ENCODE measurements around the gene CCL24.
"Not testable (repeated sequence)": the region's sequence is repeated elsewhere in the genome, so short reads cannot be mapped to it uniquely, and the experiment has no call there.

Gene CCL24

DNA sequence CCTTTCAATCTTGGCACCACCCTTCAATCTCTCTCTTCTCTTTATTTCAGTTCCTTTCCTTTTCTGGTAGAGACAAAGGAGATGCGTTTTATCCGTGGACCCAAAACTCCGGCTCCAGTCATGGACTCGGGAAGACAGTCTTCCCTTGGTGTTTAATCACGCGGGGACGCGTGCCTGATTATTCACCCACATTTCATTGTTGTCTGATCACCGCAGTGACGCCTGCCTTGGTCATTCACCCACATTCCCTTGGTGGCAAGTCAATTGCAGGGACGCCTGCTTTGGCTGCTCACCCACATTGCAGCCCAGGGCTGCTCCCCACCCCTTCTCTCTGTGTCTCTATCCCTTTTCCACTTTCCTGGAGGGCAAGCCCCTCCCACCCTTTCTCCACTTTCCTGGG lies 34.1 kb downstream of the CCL24 start:
- not testable (repeated sequence) for DNase-seq

DNA sequence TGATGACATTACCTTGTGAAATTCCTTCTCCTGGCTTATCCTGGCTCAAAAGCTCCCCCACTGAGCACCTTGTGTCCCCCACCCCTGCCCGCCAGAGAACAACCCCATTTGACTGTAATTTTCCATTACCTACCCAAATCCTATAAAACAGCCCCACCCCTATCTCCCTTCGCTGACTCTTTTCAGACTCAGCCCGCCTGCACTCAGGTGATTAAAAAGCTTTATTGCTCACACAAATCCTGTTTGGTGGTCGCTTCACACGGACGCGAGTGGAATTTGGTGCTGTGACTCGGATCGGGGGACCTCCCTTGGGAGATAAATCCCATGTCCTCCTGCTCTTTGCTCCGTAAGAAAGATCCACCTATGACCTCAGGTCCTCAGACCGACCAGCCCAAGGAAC lies 34.6 kb downstream of the CCL24 start:
- DNase-seq = not testable (repeated sequence)

DNA sequence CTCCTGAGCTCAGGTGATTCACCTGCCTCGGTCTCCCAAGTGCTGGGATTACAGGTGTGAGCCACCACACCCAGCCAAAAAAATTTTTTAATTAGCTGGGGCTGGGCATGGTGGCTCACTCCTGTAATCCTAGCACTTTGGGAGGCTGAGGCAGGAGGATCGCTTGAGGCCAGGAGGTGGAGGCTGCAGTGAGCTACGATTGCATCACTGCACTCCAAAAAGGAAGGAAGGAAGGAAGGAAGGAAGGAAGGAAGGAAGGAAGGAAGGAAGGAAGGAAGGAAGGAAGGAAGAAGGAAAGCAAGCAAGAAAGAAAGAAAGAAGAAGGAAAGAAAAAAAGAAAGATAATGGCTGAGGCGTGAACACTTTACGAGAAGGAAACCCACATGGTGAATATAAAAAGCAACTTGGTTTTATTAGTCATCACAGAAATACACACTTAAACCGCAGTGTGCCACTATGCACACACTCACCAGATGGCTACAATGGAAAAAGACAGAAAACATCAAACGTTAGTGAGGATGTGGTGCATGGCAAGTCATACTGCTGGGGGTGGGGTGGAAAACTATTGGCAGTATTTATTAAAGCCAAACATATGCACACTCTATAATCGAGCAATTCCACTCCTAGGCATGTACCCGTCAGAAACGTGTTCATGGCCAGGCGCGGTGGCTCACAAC lies 37.2 kb downstream of the CCL24 start:
- peak; percentile 78 for DNase-seq

DNA sequence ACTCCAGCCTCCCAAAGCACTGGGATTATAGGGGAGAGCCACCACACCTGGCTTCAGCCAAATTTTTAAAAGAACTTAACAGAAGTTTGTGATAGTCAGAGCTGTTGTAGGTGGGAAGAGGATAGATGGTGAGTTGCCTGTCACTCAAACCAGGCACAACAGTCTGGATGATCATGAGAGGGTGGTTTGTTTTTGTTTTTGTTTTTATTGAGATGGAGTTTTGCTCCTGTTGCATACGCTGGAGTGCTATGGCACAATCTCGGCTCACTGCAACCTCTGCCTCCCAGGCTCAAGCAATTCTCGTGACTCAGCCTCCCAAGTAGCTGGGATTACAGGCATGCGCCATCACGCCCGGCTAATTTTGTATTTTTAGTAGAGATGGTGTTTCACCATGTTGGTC lies 39.6 kb downstream of the CCL24 start:
- DNase-seq = not testable (repeated sequence)

DNA sequence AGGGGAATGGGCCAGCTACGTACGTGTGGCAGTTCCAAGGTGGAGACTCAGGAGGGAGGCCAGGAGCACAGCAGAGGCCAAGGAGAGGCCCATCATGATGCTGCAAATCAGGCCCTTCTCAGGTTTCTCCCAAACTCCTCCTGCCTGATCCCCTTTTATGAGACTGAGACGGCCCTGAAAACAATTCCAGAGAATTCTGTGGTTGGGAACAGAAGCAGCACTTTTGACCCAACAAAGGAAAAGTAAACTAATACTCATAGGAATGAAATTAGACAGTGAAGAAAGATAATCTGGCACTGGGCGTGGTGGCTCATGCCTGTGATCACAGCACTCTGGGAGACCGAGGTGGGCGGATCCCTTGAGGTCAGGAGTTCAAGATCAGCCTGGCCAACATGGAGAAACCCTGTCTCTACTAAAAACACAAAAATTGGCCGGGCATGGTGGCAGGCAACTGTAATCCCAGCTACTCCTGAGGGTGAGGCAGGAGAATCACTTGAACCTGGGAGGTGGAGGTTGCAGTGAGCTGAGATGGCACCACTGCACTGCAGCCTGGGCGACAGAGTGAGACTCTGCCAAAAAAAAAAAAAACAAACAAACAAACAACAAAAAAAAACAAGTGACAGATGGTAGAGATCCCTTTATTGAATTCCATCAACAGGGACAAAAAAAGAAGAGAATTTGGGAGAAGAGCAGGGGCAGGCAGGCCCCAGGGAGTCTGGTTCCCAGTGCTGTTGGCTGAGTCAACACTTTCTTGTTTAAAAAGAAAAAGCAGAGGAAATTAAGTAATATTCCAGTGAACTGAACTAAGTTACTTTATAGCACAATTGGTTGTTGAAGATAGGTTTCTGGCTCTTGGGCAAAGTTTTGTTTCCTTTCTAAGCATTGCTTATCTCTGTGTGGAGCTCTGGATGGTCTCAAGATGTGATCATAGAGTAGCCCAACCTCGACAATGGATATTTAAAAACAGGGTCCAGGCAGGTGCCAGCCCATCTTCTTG lies 41.2 kb downstream of the CCL24 start, which contains the start of gene CCL26:
Gene CCL26 (minus strand): TSS at position 131 of the 997 bp plus-strand sequence. CDS start 35 bp downstream, at position 96.
- DNase-seq = peak; percentile 20

DNA sequence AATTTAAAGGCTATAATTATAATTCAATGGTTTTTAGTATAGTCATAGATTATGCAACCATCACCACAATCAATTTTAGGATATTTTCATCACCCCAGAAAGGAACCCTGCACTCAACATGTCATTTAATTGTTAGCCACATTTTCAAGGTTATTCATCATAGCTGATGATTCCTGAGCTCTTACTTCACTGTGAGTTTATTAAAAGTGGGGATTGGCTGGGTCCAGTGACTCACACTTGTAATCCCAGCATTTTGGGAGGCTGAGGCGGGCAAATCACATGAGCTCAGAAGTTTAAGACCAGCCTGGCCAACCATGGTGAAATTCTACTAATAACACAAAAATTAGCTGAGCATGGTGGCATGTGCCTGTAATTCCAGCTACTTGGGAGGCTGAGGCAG lies 42.4 kb downstream of the CCL24 start:
- DNase-seq = no peak

DNA sequence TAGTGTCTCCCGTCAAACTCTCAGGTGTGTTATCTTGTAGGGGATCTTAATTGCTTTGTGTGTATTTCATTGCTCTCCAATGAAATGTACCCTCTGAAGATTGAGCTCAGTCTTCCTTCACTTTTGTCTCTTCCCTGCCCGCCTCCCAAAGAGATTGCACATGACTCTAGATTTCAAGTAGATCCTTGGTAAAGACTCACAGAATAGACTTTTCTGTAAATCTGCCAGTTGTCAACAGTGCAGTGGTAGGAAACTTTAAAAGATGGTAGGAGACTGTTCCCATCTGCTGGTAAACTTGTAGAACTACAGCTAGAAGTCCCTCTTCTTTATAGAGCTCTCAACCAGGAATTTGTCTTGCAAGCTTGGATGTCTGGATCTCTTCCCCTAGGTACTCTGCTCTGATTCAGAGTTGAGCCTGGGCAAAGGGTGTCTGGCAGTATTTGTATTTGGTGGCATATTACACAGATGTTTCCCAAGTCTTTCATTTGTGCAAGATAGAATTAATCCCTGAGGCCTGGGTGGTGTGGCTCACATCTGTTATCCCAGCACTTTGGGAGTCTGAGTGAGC lies 51.2 kb downstream of the CCL24 start:
- no peak for DNase-seq

DNA sequence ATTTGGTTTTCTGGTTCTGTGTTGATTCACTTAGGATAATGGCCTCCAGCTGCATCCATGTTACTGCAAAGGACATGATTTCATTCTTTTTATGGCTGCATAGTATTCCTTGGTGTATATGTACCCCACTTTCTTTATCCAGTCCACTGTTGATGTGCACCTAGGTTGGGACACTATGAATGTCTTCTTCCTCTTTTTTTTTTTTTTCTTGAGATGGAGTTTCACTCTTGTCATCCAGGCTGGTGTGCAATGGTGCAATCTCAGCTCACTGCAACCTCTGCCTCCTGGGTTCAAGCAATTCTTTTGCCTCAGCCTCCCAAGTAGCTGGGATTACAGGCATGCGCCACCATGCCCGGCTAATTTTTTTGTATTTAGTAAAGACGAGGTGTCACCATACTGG lies 51.8 kb downstream of the CCL24 start:
- not testable (repeated sequence) for DNase-seq

Data from stimulated activated CD4-positive, alpha-beta T cell treated with anti-CD3 and anti-CD28 coated beads, Interleukin-15, amount 100 ng/mL, for 24 hours (primary cell).